GM10248 (cell line): Measurements from ENCODE around the gene PEX5L.

ENCODE experiments used
- CTCF ChIA-PET: fragments of 300-600 bp; sonication (Branson Sonifier 250); formaldehyde crosslinking; extraction: SDS; loops from one replicate; lab custom pipeline; 2021; ENCODE audit warnings: antibody characterized with exemption; lab: Yijun Ruan, JAX
- POLR2A ChIA-PET: fragments of 350-650 bp; sonication (Branson Sonifier 250); formaldehyde crosslinking; extraction: SDS; loops from one replicate; lab custom pipeline; 2020; ENCODE audit warnings: antibody characterized with exemption; lab: Yijun Ruan, JAX
- DNase-seq: peaks from one replicate; pipeline ENCODE4 v3.0.0; 2012; ENCODE audit errors: extremely low spot score
- TF ChIP-seq, protein P1 (sequence below): IDR thresholded peaks from 2 replicates; pipeline ENCODE4 v1.5.1; 2012; ENCODE audit warnings: mild to moderate bottlenecking, low read depth; ENCODE audit errors: extremely low read depth, missing control alignments, control extremely low read depth

PEX5L gene

DNA sequence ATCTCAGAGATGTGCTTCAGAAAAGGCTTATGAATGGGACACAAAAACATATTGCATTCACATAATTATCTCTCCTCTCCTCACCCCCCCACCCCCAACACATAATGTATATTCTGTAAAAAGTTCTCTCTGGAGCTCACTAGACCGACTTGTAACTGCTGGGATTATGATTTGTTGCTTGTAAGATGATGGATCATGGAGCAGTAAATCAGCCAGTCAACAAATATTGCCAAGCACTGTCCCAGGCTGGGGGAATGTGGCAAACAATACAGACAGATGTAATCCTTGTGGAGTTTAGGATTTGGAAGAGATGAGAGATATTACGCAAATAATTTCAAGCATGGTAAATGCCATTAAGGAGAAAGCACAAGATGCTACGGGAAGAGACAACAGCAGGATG, 114.8 kb downstream of the PEX5L start:
- ChIA-PET POLR2A (no interaction called here), CTCF (interaction anchor here (1.1 kb wide), 2 partner anchors 34 to 696 kb away, joined by 3 to 4 read pairs; no protein-coding TSS in a partner anchor)
- TF ChIP-seq, protein P1, sequence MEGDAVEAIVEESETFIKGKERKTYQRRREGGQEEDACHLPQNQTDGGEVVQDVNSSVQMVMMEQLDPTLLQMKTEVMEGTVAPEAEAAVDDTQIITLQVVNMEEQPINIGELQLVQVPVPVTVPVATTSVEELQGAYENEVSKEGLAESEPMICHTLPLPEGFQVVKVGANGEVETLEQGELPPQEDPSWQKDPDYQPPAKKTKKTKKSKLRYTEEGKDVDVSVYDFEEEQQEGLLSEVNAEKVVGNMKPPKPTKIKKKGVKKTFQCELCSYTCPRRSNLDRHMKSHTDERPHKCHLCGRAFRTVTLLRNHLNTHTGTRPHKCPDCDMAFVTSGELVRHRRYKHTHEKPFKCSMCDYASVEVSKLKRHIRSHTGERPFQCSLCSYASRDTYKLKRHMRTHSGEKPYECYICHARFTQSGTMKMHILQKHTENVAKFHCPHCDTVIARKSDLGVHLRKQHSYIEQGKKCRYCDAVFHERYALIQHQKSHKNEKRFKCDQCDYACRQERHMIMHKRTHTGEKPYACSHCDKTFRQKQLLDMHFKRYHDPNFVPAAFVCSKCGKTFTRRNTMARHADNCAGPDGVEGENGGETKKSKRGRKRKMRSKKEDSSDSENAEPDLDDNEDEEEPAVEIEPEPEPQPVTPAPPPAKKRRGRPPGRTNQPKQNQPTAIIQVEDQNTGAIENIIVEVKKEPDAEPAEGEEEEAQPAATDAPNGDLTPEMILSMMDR = no peak
- DNase-seq = no peak

GRCh38 chr3:179921500-179921899, 115.2 kb downstream of the PEX5L start:
- TF ChIP-seq, protein P1 = no peak
- CTCF ChIA-PET = interaction anchor here (1.1 to 1.2 kb wide), 4 partner anchors 8 to 696 kb away, joined by 3 to 7 read pairs (median 4); no protein-coding TSS in a partner anchor
- peak; percentile 23 for DNase-seq
- POLR2A ChIA-PET = no interaction called here

DNA sequence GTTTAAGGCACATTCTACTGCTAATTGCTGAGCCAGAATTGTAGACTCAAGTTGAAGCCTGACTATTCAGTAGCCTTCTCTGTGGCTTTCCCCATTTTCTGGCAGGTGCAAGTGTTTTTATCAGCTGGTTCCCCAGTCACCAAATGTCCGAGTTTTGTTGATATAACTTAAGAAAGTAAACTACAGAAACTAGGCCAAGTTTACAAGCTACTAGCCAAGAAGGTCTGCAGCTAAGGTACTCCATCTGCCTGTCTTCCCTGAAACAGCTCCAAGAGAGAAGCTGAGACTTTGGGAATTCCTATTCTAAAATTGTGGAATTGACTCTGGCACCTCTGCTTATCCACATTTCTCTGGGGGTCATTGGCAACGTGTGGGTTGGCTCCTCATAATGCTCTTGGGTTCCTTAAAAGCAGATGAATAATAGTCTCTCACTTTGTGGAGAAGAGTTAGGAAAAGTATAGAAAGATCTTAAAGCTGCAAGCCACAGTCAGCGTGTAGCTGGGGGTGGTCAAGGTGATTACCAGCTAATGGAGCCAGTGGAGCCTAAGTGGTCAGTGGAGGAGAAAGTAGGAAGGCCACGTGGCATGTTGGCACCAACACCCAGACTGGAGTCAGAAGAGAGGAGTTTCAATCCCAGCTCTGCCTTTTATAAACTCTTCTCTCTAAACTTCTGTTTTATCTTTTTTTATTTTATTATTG, 128.8 kb downstream of the PEX5L start:
- ChIA-PET POLR2A (no interaction called here), CTCF (interaction anchor here (0.8 to 2.2 kb wide), 4 partner anchors 11 to 96 kb away, joined by 3 to 9 read pairs (median 3); no protein-coding TSS in a partner anchor)
- no peak for DNase-seq
- TF ChIP-seq, protein P1 = no peak

- ChIA-PET CTCF (interaction anchor here (2.0 kb wide), 1 partner anchor 27 kb away, joined by 10 read pairs; no protein-coding TSS in a partner anchor), POLR2A (no interaction called here)
- no peak for DNase-seq
- TF ChIP-seq, protein P1 = no peak
Measured at GRCh38 chr3:179902061-179902460, 134.7 kb downstream of the PEX5L start.

- DNase-seq = peak; percentile 19
- POLR2A ChIA-PET = no interaction called here
- TF ChIP-seq, protein P1 = no peak
- CTCF ChIA-PET = no interaction called here
Measured at GRCh38 chr3:179898024-179898423, 138.7 kb downstream of the PEX5L start.

- DNase-seq = no peak
- TF ChIP-seq, protein P1 = no peak
- CTCF ChIA-PET = no interaction called here
- POLR2A ChIA-PET = no interaction called here
Measured at GRCh38 chr3:179897231-179897630, 139.5 kb downstream of the PEX5L start.
